T-helper 2 cell (primary cell): ENCODE measurements around the gene CIAPIN1.

Experiments
- DNase-seq, 5 experiments: peaks; one replicate each; pipeline versions ENCODE4 v3.0.0 to v3.0.0-alpha.2; 2012 to 2022

CIAPIN1 gene

GRCh38 chr16:57381791-57382534, 65.2 kb downstream of the CIAPIN1 start:
- no peak for DNase-seq

- no peak for DNase-seq
These were observed 66.3 kb downstream of the CIAPIN1 start for GRCh38 chr16:57380671-57381462.

GRCh38 chr16:57379579-57379978, 67.6 kb downstream of the CIAPIN1 start:
- DNase-seq, result no peak
